Measurements from ENCODE around the gene MON2.

DNA sequence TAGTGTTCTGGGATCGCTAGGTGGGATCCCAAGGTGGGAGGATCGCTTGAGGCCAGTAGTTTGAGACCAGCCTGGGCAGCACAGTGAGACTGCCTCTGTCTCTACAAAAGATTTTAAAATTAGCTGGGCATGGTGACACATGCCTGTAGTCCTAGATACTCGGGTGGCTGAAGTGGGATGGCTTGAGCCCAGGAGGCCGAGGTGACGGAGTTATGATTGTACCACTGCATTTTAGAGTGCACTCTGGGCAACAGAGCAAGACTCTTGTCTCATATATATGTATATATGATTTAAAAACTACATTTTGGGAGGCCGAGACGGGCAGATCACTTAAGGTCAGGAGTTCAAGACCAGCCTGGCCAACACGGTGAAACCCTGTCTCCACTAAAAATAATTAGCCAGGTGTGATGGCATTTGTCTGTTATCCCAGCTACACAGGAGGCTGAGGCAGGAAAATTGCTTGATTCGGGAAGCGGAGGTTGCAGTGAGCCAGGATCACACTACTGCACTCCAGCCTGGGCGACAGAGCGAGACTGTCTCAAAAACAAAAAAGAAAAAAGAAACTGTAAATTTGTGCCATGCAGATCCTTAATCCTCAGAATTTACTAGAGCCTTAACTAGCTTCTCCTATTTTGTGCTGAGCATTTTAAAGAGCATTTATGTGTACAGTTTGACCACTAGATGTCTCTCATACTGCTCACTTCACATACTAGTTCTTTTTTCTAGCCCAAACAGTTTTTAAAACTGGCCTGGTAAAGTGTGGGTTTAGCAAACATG lies 114.8 kb downstream of the MON2 start:
- TF ChIP-seq, protein P1, sequence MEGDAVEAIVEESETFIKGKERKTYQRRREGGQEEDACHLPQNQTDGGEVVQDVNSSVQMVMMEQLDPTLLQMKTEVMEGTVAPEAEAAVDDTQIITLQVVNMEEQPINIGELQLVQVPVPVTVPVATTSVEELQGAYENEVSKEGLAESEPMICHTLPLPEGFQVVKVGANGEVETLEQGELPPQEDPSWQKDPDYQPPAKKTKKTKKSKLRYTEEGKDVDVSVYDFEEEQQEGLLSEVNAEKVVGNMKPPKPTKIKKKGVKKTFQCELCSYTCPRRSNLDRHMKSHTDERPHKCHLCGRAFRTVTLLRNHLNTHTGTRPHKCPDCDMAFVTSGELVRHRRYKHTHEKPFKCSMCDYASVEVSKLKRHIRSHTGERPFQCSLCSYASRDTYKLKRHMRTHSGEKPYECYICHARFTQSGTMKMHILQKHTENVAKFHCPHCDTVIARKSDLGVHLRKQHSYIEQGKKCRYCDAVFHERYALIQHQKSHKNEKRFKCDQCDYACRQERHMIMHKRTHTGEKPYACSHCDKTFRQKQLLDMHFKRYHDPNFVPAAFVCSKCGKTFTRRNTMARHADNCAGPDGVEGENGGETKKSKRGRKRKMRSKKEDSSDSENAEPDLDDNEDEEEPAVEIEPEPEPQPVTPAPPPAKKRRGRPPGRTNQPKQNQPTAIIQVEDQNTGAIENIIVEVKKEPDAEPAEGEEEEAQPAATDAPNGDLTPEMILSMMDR (IDR thresholded peaks at IDR 0.05) = peak in 3 of 4 experiments; percentile 59 to 78 (median 72)
- TF ChIP-seq POLR2AphosphoS5 (IDR thresholded peaks at IDR 0.05) = no peak
